Epidermal melanocyte (primary cell): ENCODE measurements around the gene MPZ.
A peak's percentile ranks its signal among the peaks of the same experiment; 100 is the strongest.
"Not testable (repeated sequence)": the region's sequence is repeated elsewhere in the genome, so short reads cannot be mapped to it uniquely, and the experiment has no call there.

Experiments
- DNase-seq: peaks from one replicate; pipeline ENCODE4 v3.0.0; 2011; ENCODE audit warnings: low spot score; ENCODE audit not compliant: insufficient read length

Gene MPZ

DNA sequence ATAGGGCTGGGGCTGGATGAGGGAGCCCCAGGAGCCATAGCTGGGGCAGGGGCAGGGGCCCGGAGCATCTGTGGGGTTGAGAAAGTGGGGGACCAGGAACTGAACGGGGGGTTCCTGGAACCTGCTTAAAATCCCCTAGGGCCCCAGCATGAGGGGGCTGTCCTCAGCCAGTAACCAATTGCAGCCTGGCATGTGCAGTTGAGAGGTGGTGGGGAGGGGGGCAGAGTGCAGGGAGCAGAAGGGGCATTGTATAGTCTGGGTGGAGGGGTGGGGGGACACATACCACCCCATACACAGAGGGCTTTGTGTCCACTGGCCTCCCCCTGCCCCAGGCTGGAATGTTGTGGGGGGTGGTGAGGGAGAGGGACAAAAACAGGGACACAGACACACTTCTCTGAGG, at the start of gene MPZ:
MPZ (minus strand) TSS at position 101 of the 400 bp plus-strand sequence; CDS start at position 38, 63 bp downstream.
- DNase-seq, result no peak

DNA sequence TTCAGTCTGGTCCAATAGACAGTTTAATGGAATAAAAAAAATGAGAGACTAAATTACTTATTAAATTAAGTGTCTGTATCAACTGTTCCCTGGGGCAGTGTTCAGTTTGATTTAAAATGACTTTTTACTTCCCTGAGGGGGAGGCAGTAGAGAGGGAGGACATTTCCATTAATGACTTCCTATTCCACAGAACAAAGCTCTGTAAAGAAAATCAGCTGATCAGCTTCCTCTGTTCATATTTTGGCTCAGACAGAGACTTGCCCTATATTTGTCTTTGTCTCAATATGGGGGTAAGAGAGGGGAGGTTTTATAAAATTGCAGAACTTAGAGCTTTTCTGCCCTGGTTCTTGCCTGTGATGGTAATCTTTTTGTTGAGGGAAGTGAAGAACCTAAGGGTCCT, 49.5 kb upstream of the MPZ start:
- no peak for DNase-seq

DNA sequence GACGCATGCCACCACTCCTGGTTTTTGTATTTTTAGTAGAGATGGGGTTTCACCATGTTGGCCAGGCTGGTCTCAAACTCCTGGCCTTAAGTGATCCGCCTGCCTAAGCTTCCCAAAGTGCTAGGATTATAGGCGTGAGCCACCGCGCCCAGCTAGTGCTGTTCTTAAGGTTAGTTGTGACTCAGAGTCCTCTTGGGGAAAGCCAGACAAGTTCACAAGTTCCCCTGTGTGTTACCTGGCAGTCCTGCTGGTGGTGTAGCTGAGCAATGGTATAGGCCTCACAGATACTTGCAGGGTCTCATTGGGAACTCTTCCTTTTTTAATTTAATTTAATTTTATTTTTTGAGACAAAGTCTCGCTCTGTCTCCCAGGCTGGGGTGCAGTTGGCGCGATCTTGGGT, 47.3 kb upstream of the MPZ start:
- DNase-seq, result no peak

DNA sequence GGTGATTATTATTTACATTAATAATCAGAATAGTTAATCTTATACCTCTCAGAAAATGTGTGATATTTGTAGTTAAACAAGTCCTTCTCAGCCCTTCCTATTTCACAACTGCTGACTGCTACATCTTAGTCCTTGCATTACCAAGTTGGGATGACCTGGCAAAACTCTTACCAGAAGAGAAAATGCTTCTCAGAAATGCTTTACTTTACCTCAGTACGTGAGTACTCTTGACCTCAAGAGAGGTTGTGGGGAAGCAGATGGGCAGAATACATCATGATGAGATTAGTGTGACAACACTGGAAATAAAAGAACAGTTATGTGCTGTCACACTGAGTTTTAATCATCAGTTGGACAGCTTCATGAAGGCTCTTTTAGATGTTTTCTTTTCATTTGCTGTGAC, 41.7 kb upstream of the MPZ start:
- no peak for DNase-seq

DNA sequence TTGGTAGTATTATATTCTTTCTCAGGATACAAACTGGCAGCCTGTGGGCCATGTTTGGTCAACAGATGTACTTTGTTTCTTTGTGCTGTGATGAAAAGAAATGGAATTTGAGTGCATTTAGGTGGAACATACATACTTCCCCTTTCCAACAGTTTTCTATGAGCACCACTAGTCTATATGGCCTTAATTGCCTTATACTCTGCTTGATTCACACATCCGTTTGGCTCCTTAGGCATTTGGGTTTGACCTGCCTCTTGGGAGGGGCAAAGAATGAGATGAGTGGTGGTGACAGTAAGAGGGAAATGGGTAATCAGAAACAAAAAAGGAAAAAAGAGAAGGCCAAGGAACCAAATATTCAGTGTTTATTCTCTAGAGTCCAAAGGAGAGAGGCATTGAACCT, 40.9 kb upstream of the MPZ start:
- DNase-seq, result no peak

DNA sequence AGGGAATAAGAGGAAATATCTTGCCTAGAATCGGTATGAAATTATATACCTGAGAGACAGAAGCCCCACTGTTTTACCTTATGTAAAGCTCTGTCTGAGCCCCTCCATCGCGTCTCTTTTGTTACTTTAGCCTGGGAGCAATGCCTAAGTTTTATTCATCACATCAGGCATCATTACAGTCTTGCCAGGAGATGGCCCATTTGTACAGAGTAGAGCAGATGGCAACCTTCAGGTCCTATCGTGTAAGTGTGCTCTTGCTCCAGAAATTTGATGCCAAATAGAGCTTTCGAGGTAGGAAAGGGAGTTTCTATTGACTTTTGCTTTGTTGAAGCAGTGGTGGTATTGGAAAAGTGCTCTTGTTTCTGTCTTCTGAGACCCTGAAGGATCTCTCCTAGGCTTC, 33.1 kb upstream of the MPZ start:
- DNase-seq, result no peak

DNA sequence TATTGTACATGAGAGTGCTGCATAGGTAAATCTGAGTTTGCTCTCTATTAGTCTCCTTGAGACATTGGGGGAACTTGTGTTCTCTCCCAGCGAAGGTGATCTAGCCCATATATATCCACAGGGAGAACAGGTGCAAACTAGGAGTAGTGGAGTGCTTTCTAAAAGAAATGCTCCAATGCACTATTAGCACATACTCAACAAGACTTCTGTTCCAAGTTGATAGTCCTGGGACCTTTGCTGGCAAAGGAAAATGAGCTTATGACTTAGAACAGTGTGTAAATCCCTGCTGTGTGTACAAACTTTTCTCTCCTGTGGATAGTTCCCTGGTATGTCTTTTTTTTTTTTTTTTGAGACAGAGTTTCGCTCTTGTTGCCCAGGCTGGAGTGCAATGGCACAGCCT, 32.4 kb upstream of the MPZ start:
- no peak for DNase-seq

DNA sequence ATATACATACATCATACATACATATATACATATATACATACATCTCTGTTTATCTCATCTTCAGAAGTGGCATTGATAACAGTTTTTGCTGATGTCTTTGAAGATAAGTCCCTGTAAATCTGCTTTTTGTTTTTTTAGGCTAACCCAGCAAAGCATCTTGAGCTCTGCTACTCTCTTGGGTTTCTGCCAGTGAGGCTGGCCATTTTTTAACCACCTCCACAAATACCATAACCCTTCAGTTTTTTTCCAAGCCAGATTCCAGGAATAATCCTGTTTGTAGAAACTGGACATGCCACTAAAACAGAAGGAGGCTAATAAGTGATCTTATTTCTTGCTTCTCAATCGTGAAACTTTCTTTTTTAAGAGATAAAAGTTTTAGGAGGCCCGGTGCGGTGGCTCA, 26.0 kb upstream of the MPZ start:
- no peak for DNase-seq

DNA sequence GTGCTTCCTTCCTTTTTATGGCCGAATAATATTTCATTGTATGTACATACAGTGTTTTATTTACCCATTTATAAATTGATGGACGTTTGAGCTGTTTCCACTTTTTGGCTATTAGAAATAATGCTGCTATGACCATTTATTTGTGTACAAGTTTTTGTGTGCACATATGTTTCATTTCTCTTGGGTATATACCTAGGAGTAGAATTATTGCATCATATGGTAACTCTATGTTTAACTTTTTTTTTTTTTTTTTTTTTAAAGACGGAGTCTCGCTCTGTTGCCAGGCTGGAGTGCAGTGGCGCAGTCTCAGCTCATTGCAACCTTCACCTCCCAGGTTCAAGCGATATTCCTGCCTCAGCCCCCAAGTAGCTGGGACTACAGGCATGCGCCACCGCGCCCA, 23.4 kb upstream of the MPZ start:
- no peak for DNase-seq

DNA sequence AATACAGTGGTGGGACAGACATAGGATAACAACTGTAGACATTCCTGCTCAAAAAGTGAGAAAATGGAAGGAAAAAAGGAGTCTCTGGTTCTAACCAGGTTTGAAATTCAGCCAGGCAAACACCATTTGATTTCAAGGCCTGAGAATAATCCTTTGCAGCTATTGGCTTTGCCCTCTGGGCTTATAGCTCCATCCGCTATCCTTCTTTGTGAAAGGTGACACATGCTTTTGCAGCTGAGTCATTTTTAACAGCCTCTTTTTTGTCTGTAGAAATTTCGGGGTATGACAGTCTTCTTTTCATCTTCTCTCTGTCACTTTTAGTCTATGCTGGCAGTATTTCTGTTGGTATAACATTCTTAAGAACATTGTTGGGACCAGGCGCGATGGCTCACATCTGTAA, 20.6 kb upstream of the MPZ start:
- DNase-seq, result no peak

DNA sequence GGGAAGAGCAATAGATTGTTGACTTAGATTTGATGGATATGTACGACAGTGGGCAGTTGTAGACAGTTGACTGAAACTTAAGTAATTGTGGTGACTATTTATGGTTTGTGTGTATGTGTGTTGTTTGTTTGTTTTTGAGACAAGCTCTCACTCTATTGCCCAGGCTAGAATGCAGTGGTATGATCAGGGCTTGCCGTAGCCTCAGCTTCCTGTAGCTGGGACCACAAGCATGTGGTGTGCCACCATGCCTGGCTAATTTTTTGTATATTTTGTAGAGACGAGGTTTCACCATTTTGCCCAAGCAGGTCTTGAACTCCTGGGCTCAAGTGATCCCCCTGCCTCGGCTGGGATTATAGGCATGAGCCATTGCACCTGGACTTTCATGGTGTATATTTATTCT, 14.3 kb upstream of the MPZ start:
- no peak for DNase-seq

DNA sequence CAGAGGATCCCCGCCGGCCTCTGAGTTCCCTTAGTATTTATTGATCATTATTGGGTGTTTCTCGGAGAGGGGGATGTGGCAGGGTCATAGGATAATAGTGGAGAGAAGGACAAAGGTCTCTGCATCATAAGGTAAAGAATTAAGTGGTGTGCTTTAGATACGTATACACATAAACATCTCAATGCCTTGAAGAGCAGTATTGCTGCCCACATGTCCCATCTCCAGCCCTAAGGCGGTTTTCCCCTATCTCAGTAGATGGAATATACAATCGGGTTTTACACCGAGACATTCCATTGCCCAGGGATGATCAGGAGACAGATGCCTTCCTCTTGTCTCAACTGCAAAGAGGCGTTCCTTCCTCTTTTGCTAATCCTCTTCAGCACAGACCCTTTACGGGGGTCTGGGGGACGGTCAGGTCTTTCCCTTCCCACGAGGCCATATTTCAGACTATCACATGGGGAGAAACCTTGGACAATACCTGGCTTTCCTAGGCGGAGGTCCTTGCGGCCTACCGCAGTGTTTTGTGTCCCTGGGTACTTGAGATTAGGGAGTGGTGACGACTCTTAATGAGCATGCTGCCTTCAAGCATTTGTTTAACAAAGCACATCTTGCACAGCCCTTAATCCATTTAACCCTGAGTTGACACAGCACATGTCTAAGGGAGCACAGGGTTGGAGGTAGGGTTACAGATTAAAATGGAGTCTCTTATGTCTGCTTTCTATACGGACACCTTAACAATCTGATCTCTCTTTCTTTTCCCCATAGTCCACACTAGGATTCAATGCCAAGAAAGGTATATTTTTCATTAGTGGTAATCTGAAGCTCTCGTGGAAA, 6.3 kb upstream of the MPZ start:
- not testable (repeated sequence) for DNase-seq

DNA sequence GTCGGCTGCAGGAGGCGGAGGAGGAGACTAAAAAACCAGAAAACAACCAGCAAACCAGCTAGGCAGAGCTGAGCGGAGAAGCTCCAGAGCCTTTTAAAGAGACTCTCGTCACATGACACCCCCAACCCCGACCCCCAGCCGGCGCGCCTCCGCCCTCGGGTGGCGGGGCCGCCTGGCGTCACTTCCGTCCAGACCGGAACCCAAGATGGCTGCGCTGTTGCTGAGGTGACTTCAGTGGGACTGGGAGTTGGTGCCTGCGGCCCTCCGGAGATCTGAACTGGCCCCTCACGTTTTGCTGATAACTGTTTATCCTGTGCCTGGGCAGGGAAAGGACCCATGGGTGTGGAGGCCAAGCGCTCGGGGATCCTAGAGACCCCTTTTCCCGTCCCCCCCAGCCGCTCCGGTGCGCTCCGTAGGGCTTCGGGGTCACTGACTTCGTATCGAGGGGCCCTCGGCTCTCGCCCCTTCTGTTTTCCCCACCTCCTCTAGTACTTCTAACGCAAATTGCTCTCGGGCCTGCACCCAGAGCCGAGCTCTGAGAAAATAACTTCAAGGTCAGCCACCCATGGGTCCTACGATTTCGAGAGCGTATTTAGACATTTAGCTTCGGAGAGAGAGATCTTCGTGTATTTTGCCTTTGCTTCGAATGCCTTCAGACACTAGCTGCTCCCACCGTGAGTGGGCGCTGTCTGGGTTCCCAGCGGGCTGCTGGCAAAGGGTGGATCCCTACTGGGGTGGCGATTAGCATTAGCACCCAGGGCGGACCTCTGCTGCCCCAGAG, 4.6 kb upstream of the MPZ start, which contains the start of gene SDHC:
SDHC (plus strand) TSS at position 181 of the 781 bp plus-strand sequence; CDS start at position 206, 25 bp downstream.
- peak; percentile 95 for DNase-seq

DNA sequence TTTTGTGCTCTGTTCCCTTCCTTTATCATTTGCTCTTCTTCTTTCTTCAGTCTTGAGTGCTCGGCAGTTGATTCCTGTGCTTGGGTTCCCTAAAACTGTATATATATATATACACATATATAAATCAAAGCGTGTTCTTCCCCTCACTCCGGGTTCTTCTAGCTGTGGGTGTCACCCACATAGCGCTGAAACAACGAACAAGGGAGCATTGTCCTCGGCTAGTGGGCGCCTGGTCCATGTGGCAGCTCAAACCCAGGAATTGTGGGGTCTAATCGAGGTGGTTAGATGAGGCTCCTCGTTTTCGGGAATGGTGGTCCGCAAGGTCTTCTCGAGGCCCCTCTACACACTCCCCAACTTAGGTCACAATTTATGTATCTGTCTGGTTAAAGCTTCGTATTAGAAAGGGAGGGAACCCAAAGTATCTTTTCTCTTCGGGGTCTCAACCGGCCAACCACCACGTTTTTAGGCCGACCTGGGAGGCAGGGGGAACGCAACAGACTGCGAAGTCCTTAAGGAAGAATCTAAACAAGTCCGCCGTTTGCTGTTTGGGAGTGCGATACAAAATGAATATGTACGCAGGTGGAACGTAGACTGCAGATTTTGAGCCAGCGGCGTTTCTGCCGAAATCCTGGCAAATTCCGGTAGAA, 3.9 kb upstream of the MPZ start:
- no peak for DNase-seq

DNA sequence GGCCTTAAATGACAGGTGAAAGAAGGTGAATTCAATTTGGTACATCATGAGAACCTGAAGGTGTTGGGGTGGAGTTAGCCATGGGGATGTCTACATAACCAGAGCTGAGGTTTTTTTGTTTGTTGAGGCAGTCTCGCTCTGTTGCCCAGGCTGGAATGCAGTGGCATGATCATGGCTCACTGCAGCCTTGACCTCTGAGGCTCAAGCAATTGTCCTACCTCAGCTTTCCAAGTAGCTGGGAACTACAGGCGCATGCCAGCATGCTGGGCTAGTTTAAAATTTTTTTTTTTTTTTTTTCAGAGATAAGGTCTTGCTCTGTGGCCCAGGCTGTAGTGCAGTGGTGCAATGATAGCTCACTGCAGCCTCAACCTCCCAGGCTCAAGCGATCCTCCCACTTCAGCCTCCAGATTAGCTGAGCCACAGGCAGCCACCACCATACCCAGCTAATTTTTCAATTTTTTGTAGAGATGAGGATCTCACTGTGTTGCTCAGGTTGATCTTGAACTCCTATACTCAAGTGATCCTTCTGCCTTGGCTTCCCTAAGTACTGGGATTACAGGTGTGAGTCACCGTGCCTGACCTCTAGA, 1.9 kb upstream of the MPZ start:
- DNase-seq, result no peak

DNA sequence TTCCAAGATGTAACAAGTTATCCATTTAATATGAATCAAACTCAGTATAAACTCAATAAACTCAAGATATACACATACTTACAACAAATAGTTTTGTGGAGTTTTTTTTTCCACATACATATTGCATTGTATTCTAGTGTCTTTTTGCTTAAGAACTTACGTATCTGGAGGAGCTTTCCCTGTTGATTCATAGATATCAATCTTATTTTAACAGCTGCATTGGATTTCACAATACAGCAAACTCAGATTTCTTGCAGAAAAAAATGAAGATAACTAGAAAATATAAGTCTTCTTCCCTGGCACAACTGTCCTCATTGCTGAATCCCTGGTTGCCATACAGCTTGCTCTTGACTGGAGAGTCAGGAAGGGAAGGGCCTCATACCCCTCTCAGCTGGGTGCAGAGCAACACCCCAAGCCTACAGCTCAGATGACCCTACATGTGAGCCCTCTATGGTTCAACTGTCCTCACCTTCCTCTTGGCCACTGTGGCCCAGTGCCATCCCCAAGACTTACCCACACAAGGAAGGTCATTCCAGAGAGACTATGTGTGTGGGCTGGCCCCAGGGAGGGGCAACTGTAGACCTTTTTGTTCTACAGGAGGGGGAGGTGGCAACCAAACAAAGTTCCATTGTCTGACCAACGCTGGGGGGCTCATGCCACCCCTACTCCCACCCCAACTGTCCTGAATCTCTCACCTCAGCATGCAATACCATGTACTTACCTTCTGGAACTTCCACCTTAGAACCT, 1.7 kb downstream of the MPZ start:
- DNase-seq, result no peak

DNA sequence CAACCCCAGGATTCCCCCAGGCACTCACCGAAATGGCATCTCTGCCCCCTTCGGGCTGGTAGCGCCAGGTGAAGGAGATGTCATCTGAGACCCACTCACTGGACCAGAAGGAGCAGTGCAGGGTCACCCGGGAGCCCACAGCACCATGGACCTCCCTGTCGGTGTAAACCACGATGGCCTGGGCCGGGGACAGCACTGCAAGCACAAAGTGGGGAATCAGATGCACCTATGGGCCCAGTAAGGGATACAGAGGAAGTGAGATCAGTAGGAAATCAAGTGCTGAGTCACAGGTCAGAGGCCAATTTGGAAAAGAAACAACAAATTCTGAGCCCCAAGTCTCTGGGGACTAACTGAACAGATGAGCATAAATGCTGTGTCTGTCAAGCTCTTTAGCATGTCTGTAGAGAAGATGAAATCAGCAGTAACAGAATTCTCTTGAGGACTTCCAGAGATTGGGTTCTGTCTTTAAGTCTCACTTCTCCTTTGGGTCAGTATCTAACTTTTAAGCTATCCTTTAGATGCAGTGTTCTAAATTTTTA, 2.5 kb downstream of the MPZ start:
- no peak for DNase-seq

DNA sequence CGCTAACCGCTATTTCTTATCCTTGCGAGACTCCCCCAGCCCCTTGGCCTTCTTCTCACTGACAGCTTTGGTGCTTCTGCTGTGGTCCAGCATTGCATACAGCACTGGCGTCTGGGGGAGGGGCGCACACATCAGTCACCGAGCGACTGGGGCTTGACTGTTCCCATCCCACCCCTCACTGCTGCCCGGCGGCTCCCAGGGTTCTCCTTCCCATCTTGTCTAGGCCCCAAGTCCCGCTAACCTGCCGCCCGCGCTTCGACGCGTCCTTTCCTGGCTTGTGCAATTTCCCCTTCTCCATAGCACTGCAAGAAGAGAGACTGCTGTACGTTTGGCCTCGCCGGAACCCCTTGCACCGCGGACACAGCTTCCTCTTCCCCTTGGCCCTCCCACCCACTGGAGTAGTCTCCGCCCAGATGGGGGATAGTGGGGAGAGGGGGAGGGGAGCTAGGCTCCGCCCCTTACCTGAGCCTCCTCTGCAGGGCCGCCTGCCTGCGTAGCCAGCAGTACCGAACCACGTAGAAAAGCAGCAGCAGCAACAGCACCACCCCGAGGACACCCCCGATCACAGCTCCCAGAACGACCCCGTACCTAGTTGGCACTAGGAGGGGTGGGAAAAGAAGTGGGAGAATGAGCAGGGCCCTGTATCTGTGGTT, 3.8 kb downstream of the MPZ start:
- no peak for DNase-seq

DNA sequence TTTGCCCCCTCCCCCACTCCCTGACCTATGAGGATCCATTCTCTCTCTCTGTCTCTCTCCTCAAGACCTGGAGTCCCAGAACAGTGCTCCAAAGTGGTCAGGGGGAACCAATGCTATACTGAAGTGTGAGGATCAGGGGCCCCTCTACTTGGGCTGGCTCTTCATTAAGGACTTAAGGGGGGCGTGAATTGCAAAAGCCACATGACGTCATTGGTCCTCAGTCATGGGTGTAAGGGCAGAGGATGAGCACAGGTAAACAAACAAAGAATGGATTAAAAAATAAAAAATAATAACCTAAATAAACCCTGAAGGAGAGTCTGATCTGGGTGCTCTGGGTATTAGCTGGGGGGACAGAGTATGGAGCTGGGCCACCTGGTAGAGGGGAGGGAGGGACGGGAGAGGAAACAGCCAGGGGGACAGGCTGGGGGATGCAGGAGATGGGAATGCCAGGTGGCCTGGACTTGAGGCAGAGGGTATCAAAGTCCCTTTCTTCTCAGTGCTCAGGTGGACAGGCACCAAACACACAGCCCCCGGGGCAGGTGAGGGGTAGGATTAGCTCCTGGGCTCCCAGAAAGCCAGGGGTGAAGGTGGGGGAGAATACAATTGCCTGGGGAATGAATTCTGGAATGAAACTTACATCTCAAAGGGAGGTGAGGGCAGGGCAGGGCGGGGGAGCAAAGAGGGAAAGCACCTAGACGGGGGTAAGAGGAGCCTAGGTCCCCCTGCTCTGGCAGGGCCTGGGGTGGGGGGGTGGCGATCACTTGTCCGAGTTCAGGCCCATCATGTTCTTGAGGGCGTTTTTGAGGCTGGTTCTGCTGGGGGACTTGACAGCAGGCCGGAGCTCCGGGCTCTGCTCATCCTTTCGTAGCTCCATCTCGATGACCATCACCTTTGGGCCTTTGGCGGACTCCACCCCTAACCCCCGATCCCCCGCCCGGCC, 4.6 kb downstream of the MPZ start:
- no peak for DNase-seq
